22Rv1 (cell line): Measurements from ENCODE around the gene FARP1.

ENCODE experiments used
- ZFX ChIP-seq: fragments of 450-650 bp; IDR thresholded peaks from 2 replicates; pipeline ENCODE4 v1.6.1; 2017; ENCODE audit warnings: antibody characterized with exemption, borderline replicate concordance
- TF ChIP-seq, protein P1 (sequence below): fragments of 450-650 bp; IDR thresholded peaks from 2 replicates; pipeline ENCODE4 v1.5.1; 2017; ENCODE audit warnings: mild to moderate bottlenecking

GRCh38 chr13:98364647-98365046 is 221.8 kb downstream of the FARP1 start:
- TF ChIP-seq, protein P1, sequence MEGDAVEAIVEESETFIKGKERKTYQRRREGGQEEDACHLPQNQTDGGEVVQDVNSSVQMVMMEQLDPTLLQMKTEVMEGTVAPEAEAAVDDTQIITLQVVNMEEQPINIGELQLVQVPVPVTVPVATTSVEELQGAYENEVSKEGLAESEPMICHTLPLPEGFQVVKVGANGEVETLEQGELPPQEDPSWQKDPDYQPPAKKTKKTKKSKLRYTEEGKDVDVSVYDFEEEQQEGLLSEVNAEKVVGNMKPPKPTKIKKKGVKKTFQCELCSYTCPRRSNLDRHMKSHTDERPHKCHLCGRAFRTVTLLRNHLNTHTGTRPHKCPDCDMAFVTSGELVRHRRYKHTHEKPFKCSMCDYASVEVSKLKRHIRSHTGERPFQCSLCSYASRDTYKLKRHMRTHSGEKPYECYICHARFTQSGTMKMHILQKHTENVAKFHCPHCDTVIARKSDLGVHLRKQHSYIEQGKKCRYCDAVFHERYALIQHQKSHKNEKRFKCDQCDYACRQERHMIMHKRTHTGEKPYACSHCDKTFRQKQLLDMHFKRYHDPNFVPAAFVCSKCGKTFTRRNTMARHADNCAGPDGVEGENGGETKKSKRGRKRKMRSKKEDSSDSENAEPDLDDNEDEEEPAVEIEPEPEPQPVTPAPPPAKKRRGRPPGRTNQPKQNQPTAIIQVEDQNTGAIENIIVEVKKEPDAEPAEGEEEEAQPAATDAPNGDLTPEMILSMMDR, result no peak
- TF ChIP-seq ZFX, result no peak
